ENCODE results near the gene DENND1A. TPM values are rescaled to one million over a fixed set of nuclear protein-coding genes. Genes with fewer than 3 reads are reported as not detected.

The DENND1A gene
- total and polyA plus RNA-seq, 2 experiments from 2014 or later, result 13.1 to 28.7 TPM

DNA sequence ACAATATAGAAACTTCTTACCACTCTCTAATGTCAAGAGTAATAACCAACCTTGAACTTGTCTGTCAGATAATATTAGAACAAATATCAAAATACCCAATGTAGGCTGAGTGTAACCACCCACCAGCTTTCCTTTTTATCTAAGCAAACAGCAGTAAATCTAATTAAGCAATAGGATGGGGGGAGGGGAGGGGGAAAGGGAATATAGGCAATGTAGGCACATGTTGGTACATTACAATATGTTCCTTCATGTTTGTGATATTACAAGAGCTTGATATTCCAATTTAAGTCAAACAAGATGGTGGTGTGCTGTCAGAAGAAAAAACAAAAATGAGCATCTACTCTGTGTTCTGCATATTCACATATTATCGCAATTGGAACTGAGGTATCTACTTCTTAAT is 158.2 kb downstream of the DENND1A start (continued):
- TF ChIP-seq, protein P1, sequence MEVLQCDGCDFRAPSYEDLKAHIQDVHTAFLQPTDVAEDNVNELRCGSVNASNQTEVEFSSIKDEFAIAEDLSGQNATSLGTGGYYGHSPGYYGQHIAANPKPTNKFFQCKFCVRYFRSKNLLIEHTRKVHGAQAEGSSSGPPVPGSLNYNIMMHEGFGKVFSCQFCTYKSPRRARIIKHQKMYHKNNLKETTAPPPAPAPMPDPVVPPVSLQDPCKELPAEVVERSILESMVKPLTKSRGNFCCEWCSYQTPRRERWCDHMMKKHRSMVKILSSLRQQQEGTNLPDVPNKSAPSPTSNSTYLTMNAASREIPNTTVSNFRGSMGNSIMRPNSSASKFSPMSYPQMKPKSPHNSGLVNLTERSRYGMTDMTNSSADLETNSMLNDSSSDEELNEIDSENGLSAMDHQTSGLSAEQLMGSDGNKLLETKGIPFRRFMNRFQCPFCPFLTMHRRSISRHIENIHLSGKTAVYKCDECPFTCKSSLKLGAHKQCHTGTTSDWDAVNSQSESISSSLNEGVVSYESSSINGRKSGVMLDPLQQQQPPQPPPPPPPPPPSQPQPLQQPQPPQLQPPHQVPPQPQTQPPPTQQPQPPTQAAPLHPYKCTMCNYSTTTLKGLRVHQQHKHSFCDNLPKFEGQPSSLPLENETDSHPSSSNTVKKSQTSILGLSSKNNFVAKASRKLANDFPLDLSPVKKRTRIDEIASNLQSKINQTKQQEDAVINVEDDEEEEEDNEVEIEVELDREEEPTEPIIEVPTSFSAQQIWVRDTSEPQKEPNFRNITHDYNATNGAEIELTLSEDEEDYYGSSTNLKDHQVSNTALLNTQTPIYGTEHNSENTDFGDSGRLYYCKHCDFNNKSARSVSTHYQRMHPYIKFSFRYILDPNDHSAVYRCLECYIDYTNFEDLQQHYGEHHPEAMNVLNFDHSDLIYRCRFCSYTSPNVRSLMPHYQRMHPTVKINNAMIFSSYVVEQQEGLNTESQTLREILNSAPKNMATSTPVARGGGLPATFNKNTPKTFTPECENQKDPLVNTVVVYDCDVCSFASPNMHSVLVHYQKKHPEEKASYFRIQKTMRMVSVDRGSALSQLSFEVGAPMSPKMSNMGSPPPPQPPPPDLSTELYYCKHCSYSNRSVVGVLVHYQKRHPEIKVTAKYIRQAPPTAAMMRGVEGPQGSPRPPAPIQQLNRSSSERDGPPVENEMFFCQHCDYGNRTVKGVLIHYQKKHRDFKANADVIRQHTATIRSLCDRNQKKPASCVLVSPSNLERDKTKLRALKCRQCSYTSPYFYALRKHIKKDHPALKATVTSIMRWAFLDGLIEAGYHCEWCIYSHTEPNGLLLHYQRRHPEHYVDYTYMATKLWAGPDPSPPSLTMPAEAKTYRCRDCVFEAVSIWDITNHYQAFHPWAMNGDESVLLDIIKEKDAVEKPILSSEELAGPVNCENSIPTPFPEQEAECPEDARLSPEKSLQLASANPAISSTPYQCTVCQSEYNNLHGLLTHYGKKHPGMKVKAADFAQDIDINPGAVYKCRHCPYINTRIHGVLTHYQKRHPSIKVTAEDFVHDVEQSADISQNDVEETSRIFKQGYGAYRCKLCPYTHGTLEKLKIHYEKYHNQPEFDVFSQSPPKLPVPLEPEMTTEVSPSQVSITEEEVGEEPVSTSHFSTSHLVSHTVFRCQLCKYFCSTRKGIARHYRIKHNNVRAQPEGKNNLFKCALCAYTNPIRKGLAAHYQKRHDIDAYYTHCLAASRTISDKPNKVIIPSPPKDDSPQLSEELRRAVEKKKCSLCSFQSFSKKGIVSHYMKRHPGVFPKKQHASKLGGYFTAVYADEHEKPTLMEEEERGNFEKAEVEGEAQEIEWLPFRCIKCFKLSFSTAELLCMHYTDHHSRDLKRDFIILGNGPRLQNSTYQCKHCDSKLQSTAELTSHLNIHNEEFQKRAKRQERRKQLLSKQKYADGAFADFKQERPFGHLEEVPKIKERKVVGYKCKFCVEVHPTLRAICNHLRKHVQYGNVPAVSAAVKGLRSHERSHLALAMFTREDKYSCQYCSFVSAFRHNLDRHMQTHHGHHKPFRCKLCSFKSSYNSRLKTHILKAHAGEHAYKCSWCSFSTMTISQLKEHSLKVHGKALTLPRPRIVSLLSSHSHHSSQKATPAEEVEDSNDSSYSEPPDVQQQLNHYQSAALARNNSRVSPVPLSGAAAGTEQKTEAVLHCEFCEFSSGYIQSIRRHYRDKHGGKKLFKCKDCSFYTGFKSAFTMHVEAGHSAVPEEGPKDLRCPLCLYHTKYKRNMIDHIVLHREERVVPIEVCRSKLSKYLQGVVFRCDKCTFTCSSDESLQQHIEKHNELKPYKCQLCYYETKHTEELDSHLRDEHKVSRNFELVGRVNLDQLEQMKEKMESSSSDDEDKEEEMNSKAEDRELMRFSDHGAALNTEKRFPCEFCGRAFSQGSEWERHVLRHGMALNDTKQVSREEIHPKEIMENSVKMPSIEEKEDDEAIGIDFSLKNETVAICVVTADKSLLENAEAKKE (CRISPR knock-in tag; IDR thresholded peaks at IDR 0.05), result no peak

- H3K27ac Mint-ChIP-seq, result no peak overlapping the region
- no peak overlapping the region for H3K4me3 Mint-ChIP-seq
- H3K9me3 Mint-ChIP-seq, result no peaks in the 10 kb centered on the region
- H3K79me2 ChIP-seq (replicated peaks; ENCODE audit: insufficient read depth), result no peaks in the 10 kb centered on the region
- no peaks in the 10 kb centered on the region for H3K27me3 ChIP-seq (ENCODE audit: insufficient read depth)
- H3K27ac ChIP-seq (ENCODE audit: low read depth), result no peak overlapping the region
- DNase-seq (ENCODE audit: low spot score), result no peak
- ATAC-seq, result peak; percentile 72
- H3K27me3 Mint-ChIP-seq (ENCODE audit: insufficient read depth, low read depth, poor library complexity), result no peaks in the 10 kb centered on the region
- peaks cover 17% of the 10 kb centered on the region for H3K4me1 ChIP-seq (ENCODE audit: insufficient read depth)
- no peak overlapping the region for H3K4me2 ChIP-seq
- no peaks in the 10 kb centered on the region for H3K36me3 Mint-ChIP-seq (ENCODE audit: low read depth)
- H3K4me3 ChIP-seq, result no peak overlapping the region
- peaks cover 26% of the 10 kb centered on the region for H3K4me1 Mint-ChIP-seq
- no peak overlapping the region for H2AFZ ChIP-seq
- no peaks in the 10 kb centered on the region for H3K9me2 ChIP-seq (ENCODE audit: insufficient read depth)
- no peaks in the 10 kb centered on the region for H3K36me3 ChIP-seq (ENCODE audit: insufficient read depth)
- H4K20me1 ChIP-seq (replicated peaks; ENCODE audit: insufficient read depth), result 0 out of 2 replicates have a peak, but pooled peaks cover 2% of the 10 kb centered on the region
- H3F3A ChIP-seq (replicated peaks; ENCODE audit: low read depth), result no peaks in the 10 kb centered on the region
- TF ChIP-seq JUNB (IDR thresholded peaks at IDR 0.05; ENCODE audit: unreplicated experiment) (no peak), ZNF331 (CRISPR knock-in tag; IDR thresholded peaks at IDR 0.05; ENCODE audit: low read depth) (no peak), EZH2phosphoT487 (IDR thresholded peaks at IDR 0.05; ENCODE audit: unreplicated experiment) (no peak), ZNF114 (CRISPR knock-in tag; IDR thresholded peaks at IDR 0.05) (no peak), STAT1 (IDR thresholded peaks at IDR 0.05; ENCODE audit: unreplicated experiment) (no peak), EZH2 (IDR thresholded peaks at IDR 0.05; ENCODE audit: low read depth, unreplicated experiment) (no peak), CREB1 (CRISPR knock-in tag; IDR thresholded peaks at IDR 0.05; ENCODE audit: low read depth) (no peak), POLR2AphosphoS5 (IDR thresholded peaks at IDR 0.05; ENCODE audit: low read depth) (no peak), NANOG (IDR thresholded peaks at IDR 0.05; ENCODE audit: borderline replicate concordance) (no peak)
- TF ChIP-seq, protein P2, sequence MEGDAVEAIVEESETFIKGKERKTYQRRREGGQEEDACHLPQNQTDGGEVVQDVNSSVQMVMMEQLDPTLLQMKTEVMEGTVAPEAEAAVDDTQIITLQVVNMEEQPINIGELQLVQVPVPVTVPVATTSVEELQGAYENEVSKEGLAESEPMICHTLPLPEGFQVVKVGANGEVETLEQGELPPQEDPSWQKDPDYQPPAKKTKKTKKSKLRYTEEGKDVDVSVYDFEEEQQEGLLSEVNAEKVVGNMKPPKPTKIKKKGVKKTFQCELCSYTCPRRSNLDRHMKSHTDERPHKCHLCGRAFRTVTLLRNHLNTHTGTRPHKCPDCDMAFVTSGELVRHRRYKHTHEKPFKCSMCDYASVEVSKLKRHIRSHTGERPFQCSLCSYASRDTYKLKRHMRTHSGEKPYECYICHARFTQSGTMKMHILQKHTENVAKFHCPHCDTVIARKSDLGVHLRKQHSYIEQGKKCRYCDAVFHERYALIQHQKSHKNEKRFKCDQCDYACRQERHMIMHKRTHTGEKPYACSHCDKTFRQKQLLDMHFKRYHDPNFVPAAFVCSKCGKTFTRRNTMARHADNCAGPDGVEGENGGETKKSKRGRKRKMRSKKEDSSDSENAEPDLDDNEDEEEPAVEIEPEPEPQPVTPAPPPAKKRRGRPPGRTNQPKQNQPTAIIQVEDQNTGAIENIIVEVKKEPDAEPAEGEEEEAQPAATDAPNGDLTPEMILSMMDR (conservative IDR thresholded peaks at IDR 0.05; ENCODE audit: low read depth in 2 of 2), result no peak
- TF ChIP-seq, protein P3, sequence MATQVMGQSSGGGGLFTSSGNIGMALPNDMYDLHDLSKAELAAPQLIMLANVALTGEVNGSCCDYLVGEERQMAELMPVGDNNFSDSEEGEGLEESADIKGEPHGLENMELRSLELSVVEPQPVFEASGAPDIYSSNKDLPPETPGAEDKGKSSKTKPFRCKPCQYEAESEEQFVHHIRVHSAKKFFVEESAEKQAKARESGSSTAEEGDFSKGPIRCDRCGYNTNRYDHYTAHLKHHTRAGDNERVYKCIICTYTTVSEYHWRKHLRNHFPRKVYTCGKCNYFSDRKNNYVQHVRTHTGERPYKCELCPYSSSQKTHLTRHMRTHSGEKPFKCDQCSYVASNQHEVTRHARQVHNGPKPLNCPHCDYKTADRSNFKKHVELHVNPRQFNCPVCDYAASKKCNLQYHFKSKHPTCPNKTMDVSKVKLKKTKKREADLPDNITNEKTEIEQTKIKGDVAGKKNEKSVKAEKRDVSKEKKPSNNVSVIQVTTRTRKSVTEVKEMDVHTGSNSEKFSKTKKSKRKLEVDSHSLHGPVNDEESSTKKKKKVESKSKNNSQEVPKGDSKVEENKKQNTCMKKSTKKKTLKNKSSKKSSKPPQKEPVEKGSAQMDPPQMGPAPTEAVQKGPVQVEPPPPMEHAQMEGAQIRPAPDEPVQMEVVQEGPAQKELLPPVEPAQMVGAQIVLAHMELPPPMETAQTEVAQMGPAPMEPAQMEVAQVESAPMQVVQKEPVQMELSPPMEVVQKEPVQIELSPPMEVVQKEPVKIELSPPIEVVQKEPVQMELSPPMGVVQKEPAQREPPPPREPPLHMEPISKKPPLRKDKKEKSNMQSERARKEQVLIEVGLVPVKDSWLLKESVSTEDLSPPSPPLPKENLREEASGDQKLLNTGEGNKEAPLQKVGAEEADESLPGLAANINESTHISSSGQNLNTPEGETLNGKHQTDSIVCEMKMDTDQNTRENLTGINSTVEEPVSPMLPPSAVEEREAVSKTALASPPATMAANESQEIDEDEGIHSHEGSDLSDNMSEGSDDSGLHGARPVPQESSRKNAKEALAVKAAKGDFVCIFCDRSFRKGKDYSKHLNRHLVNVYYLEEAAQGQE (IDR thresholded peaks at IDR 0.05; ENCODE audit: unreplicated experiment), result no peak
- TF ChIP-seq, protein P4, sequence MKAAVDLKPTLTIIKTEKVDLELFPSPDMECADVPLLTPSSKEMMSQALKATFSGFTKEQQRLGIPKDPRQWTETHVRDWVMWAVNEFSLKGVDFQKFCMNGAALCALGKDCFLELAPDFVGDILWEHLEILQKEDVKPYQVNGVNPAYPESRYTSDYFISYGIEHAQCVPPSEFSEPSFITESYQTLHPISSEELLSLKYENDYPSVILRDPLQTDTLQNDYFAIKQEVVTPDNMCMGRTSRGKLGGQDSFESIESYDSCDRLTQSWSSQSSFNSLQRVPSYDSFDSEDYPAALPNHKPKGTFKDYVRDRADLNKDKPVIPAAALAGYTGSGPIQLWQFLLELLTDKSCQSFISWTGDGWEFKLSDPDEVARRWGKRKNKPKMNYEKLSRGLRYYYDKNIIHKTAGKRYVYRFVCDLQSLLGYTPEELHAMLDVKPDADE (IDR thresholded peaks at IDR 0.05), result no peak
Observed at GRCh38 chr9:123769719-123770118, 160.2 kb downstream of the DENND1A start.
